AG09319 (cell line): Measurements from ENCODE around the gene RRM1.
"Not testable (repeated sequence)": the region's sequence is repeated elsewhere in the genome, so short reads cannot be mapped to it uniquely, and the experiment has no call there.

Experiments
- DNase-seq: peaks from one replicate; pipeline ENCODE4 v3.0.0-alpha.2; 2010; ENCODE audit warnings: low read depth; ENCODE audit errors: extremely low read depth
- TF ChIP-seq, protein P1 (sequence below): IDR thresholded peaks from 2 replicates; pipeline ENCODE4 v1.5.1; 2011; ENCODE audit warnings: low read depth, mild to moderate bottlenecking, inconsistent platforms, low read length, moderate library complexity

The RRM1 gene

DNA sequence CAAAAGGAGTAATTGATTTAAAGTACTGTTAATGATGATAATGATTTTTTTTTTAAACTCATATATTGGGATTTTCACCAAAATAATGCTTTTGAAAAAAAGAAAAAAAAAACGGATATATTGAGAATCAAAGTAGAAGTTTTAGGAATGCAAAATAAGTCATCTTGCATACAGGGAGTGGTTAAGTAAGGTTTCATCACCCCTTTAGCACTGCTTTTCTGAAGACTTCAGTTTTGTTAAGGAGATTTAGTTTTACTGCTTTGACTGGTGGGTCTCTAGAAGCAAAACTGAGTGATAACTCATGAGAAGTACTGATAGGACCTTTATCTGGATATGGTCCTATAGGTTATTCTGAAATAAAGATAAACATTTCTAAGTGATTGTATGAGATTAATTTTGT lies 43.9 kb downstream of the RRM1 start:
- DNase-seq = no peak
- TF ChIP-seq, protein P1, sequence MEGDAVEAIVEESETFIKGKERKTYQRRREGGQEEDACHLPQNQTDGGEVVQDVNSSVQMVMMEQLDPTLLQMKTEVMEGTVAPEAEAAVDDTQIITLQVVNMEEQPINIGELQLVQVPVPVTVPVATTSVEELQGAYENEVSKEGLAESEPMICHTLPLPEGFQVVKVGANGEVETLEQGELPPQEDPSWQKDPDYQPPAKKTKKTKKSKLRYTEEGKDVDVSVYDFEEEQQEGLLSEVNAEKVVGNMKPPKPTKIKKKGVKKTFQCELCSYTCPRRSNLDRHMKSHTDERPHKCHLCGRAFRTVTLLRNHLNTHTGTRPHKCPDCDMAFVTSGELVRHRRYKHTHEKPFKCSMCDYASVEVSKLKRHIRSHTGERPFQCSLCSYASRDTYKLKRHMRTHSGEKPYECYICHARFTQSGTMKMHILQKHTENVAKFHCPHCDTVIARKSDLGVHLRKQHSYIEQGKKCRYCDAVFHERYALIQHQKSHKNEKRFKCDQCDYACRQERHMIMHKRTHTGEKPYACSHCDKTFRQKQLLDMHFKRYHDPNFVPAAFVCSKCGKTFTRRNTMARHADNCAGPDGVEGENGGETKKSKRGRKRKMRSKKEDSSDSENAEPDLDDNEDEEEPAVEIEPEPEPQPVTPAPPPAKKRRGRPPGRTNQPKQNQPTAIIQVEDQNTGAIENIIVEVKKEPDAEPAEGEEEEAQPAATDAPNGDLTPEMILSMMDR = no peak

DNA sequence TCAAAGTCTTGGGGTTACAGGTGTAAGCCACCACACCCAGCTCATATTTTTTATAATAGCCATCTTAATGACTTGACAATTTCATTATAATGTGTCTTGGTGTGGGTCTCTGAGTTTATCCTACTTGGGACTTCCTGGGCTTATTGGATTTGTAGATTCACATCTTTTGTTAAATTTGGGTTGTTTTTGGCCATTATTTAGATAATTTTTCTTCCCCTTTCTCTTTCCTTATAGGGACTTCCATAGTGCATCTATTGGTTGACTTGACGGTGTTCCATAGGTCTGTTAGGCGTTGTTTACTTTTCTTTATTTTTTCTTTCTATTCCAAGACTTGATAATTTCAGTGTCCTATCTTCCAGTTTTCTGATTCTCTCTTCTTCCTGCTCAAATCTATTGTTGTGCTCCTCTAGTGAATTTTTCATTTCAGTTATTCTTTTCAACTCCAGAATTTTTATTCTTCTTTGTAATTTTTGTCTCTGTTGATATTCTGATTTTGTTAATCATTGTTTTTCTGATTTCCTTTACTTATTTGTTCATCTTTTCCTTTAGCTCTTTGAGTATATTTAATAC lies 45.6 kb downstream of the RRM1 start:
- no peak for DNase-seq
- TF ChIP-seq, protein P1 = no peak

DNA sequence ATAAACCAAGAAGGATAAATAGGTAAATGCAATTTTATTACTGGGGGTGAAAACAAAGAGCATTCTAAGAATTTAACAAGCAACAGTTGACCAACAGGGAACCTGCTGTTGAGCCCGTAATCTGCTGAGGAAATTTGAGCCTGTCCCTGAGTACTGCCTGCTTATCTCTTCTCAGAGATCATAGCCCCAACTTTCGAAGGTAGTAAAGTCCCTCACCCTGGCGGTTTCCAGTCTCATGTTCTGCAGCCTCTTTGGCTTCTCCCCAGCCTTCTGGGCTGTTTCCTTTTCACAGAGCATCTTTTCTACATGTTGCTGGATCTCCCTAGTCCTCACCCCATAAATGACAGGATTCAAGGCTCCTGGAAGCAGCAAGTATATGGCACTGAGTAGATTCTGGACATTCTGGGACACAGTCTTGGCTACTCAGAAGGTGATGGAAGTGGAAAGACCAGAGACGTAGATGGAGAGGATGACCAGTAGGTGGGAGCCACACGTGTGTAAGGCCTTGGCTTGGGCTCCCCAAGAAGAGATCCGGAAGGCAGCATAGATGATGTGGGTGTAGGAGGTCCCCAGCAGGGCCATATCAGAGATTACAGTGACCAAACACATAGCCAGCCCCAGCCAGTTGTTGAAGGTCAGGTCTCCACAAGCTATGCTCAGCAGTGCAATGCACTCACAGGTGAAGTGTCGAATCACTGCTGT lies 51.6 kb downstream of the RRM1 start:
- TF ChIP-seq, protein P1 = no peak
- no peak for DNase-seq

DNA sequence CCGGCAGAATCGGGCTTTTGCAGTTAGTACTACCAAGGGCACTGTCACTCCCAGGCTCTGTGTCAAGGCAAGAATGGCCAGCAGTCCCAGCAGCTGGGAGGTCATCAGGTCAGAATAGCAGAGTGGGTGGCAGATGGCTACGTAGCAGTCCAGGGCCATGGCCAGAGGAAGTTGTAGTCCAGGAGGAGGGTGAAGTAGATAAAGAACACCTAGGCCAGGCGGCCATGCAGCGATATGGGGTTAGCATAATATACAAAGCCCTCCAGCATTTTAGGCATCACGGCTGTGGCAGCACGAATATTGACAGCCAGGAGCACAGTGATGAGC lies 52.1 kb downstream of the RRM1 start:
- no peak for DNase-seq
- TF ChIP-seq, protein P1 = no peak

DNA sequence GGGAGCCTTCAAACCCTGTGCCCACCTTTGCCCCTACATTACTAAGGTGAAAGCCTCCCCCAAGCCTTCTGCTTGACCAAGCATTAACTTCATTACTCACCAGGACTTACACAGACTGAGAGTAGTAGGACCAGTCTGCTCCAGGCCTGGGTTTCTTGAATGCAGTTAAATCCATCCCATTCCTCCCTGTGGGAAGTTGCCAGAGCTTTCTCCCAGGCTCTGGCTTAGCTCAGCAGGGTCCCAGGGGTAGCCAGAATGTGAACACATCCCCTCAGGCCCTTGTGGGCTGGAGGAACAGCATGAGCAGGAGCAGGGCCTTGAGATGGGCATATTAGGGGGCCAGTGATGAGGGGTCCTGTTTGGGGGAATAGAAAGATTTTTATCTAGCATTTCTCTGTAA lies 59.9 kb downstream of the RRM1 start:
- DNase-seq = no peak
- TF ChIP-seq, protein P1 = no peak

DNA sequence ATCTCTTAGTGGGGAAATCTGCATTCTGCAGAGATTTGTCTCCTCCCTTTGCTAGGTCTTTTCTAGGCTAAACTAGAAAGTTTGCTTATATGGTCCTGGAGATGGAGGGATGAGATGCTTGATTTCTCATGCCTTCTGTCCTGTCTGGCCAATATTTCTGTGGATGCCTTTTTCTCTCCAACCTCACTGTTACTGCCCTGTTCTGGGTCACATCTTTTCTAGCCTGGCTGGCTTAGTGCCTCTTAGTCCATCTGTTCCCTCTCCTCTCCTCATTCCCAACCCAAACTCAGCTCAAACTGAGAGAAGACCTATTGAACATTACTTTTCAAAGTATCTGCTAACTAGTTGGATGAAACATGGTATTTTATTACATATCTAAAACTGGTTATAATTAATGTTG lies 62.0 kb downstream of the RRM1 start:
- TF ChIP-seq, protein P1 = no peak
- no peak for DNase-seq

DNA sequence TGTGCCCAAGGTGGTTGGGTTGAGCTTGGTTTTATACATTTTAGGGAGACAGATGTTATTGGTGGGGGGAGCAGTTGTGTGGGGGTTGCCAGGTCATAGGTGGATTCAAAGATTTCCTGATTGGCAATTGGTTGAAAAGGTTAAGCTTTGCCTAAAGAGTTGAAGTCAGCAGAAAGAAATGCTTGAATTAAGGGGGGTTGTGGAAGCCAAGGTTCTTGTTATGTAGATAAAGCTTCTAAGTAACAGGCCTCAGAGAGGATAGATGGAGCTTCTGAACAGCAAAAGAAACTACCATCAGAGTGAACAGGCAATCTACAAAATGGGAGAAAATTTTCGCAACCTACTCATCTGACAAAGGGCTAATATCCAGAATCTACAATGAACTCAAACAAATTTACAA lies 64.2 kb downstream of the RRM1 start:
- DNase-seq = not testable (repeated sequence)

DNA sequence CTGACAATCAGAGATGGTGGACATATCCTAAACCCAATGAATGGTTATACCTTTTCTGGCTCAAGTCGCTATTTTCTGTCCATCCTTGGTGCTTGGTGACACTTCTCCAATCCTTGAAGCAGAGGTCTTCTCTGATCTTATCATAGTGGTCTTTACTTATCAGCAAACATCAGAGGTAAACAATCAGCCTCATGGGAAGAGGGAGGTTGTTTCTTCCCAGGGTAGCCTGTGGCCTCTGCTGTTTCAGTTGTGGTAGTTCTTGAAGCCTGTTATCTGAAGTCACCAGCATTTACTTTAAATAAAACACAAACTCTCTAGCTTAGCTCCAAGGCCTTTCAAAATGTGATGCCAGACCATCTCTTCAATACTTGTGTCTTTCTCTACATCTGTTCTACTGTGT lies 66.7 kb downstream of the RRM1 start:
- no peak for DNase-seq
- TF ChIP-seq, protein P1 = no peak
